NCI-H510A (cell line): Measurements from ENCODE around the gene NPVF.

ENCODE experiments used
- DNase-seq: peaks from one replicate; lab custom pipeline; 2025; lab: John Stamatoyannopoulos, UW

The NPVF gene

GRCh38 chr7:25234336-25234735 lies 6.0 kb upstream of the NPVF start:
- DNase-seq = no peak

GRCh38 chr7:25223206-25223605 lies 5.1 kb downstream of the NPVF start:
- no peak for DNase-seq

GRCh38 chr7:25222666-25223065 lies 5.6 kb downstream of the NPVF start:
- DNase-seq = no peak

- no peak for DNase-seq
Measured at GRCh38 chr7:25221009-25221408, 7.3 kb downstream of the NPVF start.

- no peak for DNase-seq
Measured at GRCh38 chr7:25218191-25218590, 10.1 kb downstream of the NPVF start.

- DNase-seq = no peak
Measured at GRCh38 chr7:25216837-25217236, 11.4 kb downstream of the NPVF start.

GRCh38 chr7:25215694-25216335 lies 12.5 kb downstream of the NPVF start:
- DNase-seq = no peak

- no peak for DNase-seq
Measured at GRCh38 chr7:25208525-25209221, 19.6 kb downstream of the NPVF start.

- DNase-seq = no peak
Measured at GRCh38 chr7:25207887-25208286, 20.4 kb downstream of the NPVF start.

- no peak for DNase-seq
Measured at GRCh38 chr7:25206765-25207164, 21.5 kb downstream of the NPVF start.

- DNase-seq = no peak
Measured at GRCh38 chr7:25196132-25196896, 32.0 kb downstream of the NPVF start.

- no peak for DNase-seq
Measured at GRCh38 chr7:25194036-25194435, 34.2 kb downstream of the NPVF start.

GRCh38 chr7:25192043-25192442 lies 36.2 kb downstream of the NPVF start:
- no peak for DNase-seq

- DNase-seq = no peak
Measured at GRCh38 chr7:25189197-25189596, 39.1 kb downstream of the NPVF start.

- DNase-seq = no peak
Measured at GRCh38 chr7:25187932-25188331, 40.4 kb downstream of the NPVF start.

GRCh38 chr7:25186436-25186835 lies 41.9 kb downstream of the NPVF start:
- no peak for DNase-seq

- DNase-seq = no peak
Measured at GRCh38 chr7:25181532-25181931, 46.8 kb downstream of the NPVF start.

GRCh38 chr7:25180946-25181345 lies 47.3 kb downstream of the NPVF start:
- DNase-seq = no peak

GRCh38 chr7:25180592-25180923 lies 47.7 kb downstream of the NPVF start:
- no peak for DNase-seq

- DNase-seq = peak; percentile 59
Measured at GRCh38 chr7:25179771-25180591, 48.3 kb downstream of the NPVF start.

GRCh38 chr7:25179325-25179724 lies 49.0 kb downstream of the NPVF start:
- no peak for DNase-seq
